Measurements from ENCODE around the gene TCEAL7.

Gene TCEAL7

GRCh38 chrX:103369479-103369878 lies 39.4 kb downstream of the TCEAL7 start:
- DNase-seq = no peak

- DNase-seq = no peak
Observed at GRCh38 chrX:103372886-103373285, 42.8 kb downstream of the TCEAL7 start.

GRCh38 chrX:103373581-103373980 lies 43.5 kb downstream of the TCEAL7 start:
- no peak for DNase-seq

- peak; percentile 51 for DNase-seq
Observed at GRCh38 chrX:103376118-103376978, 46.3 kb downstream of the TCEAL7 start, which contains the start of gene BEX3. Gene BEX3 (plus strand): TSS chrX:103376538. CDS start chrX:103377522, 984 bp downstream.

- DNase-seq = peak; percentile 33
Observed at GRCh38 chrX:103376979-103377324, 46.9 kb downstream of the TCEAL7 start.

GRCh38 chrX:103378990-103379389 lies 49.0 kb downstream of the TCEAL7 start:
- DNase-seq = peak; percentile 24

Data from fibroblast of skin of back (primary cell).